ENCODE data around the gene MAML2.

GRCh38 chr11:96207459-96208449 is 135.2 kb downstream of the MAML2 start:
- TF ChIP-seq CTCF (conservative IDR thresholded peaks at IDR 0.05; ENCODE audit: low read length) (no peak), EZH2phosphoT487 (IDR thresholded peaks at IDR 0.05; ENCODE audit: borderline replicate concordance, low read depth, low read length) (no peak)
